ENCODE results near the gene ZMIZ1.

ZMIZ1 gene

GRCh38 chr10:79101560-79102497, 33.1 kb downstream of the ZMIZ1 start:
- DNase-seq: no peak

GRCh38 chr10:79102498-79102874, 33.7 kb downstream of the ZMIZ1 start:
- no peak for DNase-seq

- DNase-seq: no peak
Observed at GRCh38 chr10:79103129-79103528, 34.4 kb downstream of the ZMIZ1 start.

- no peak for DNase-seq
Observed at GRCh38 chr10:79103585-79103984, 34.8 kb downstream of the ZMIZ1 start.

GRCh38 chr10:79105150-79105739, 36.5 kb downstream of the ZMIZ1 start:
- no peak for DNase-seq

GRCh38 chr10:79105818-79106217, 37.1 kb downstream of the ZMIZ1 start:
- DNase-seq: no peak

- no peak for DNase-seq
Observed at GRCh38 chr10:79106256-79107050, 37.7 kb downstream of the ZMIZ1 start.

GRCh38 chr10:79107736-79108264, 39.0 kb downstream of the ZMIZ1 start:
- no peak for DNase-seq

- no peak for DNase-seq
Observed at GRCh38 chr10:79108728-79109127, 40.0 kb downstream of the ZMIZ1 start.

- no peak for DNase-seq
Observed at GRCh38 chr10:79111427-79111826, 42.7 kb downstream of the ZMIZ1 start.

GRCh38 chr10:79111846-79112614, 43.3 kb downstream of the ZMIZ1 start:
- DNase-seq: no peak

GRCh38 chr10:79112881-79113431, 44.2 kb downstream of the ZMIZ1 start:
- DNase-seq: no peak

GRCh38 chr10:79113827-79114226, 45.1 kb downstream of the ZMIZ1 start:
- DNase-seq: no peak

GRCh38 chr10:79115302-79115701, 46.5 kb downstream of the ZMIZ1 start:
- no peak for DNase-seq

GRCh38 chr10:79116368-79116767, 47.6 kb downstream of the ZMIZ1 start:
- DNase-seq: no peak

GRCh38 chr10:79116801-79117723, 48.3 kb downstream of the ZMIZ1 start:
- no peak for DNase-seq

GRCh38 chr10:79118286-79119202, 49.8 kb downstream of the ZMIZ1 start:
- DNase-seq: no peak

- no peak for DNase-seq
Observed at GRCh38 chr10:79119306-79119705, 50.5 kb downstream of the ZMIZ1 start.

GRCh38 chr10:79123547-79123963, 54.8 kb downstream of the ZMIZ1 start:
- no peak for DNase-seq

GRCh38 chr10:79124066-79124465, 55.3 kb downstream of the ZMIZ1 start:
- DNase-seq: no peak

Data from activated CD4-positive, alpha-beta T cell treated with anti-CD3 and anti-CD28 coated beads for 48 hours (primary cell).